SK-N-SH treated with all-trans-retinoic acid at 6 μM for 48 hours (cell line): Measurements from ENCODE around the gene DDAH1.

Experiments used
- ATAC-seq: fragments of 200-7000 bp; cut with Tn5 transposase; 3 replicates; pipeline ENCODE4 v1.9.1; 2020; ENCODE audit warnings: mild to moderate bottlenecking, moderate library complexity
- ARNTL ChIP-seq: fragments of 450-650 bp; formaldehyde crosslinking; IDR thresholded peaks from 2 replicates; pipeline ENCODE4 v1.5.0; 2020; ENCODE audit warnings: low read depth, mild to moderate bottlenecking, moderate library complexity, borderline replicate concordance
- CSDC2 ChIP-seq: fragments of 250-450 bp; sonication (Bioruptor Pico); IDR thresholded peaks from 2 replicates; pipeline ENCODE4 v1.5.0; 2020; ENCODE audit warnings: mild to moderate bottlenecking, moderate library complexity
- ESRRG ChIP-seq: fragments of 250-450 bp; sonication (Bioruptor Pico); IDR thresholded peaks from 2 replicates; pipeline ENCODE4 v1.6.1; 2021; ENCODE audit warnings: mild to moderate bottlenecking
- GLIS3 ChIP-seq: fragments of 250-450 bp; sonication (Bioruptor Pico); IDR thresholded peaks from 2 replicates; pipeline ENCODE4 v1.5.0; 2020; ENCODE audit warnings: mild to moderate bottlenecking, moderate library complexity
- ISL1 ChIP-seq: fragments of 250-450 bp; sonication (Bioruptor Pico); IDR thresholded peaks from 2 replicates; pipeline ENCODE4 v2.1.2; 2022; ENCODE audit warnings: mild to moderate bottlenecking, moderate library complexity
- OSR1 ChIP-seq: fragments of 250-450 bp; sonication (Bioruptor Pico); IDR thresholded peaks from 2 replicates; pipeline ENCODE4 v1.8.0; 2022; ENCODE audit warnings: moderate library complexity, mild to moderate bottlenecking, inconsistent platforms
- PPARA ChIP-seq: fragments of 250-450 bp; sonication (Bioruptor Pico); IDR thresholded peaks from 2 replicates; pipeline ENCODE4 v1.5.0; 2020; ENCODE audit warnings: mild to moderate bottlenecking, borderline replicate concordance
- RARB ChIP-seq: fragments of 250-450 bp; sonication (Bioruptor Pico); IDR thresholded peaks from 2 replicates; pipeline ENCODE4 v1.8.0; 2021; ENCODE audit warnings: mild to moderate bottlenecking, moderate library complexity
- SNAI2 ChIP-seq: fragments of 250-450 bp; sonication (Bioruptor Pico); IDR thresholded peaks from 2 replicates; pipeline ENCODE4 v1.5.0; 2020; ENCODE audit warnings: mild to moderate bottlenecking, moderate library complexity
- TCF4 ChIP-seq: fragments of 250-450 bp; sonication (Bioruptor Pico); IDR thresholded peaks from 2 replicates; pipeline ENCODE4 v1.8.0; 2021; ENCODE audit warnings: mild to moderate bottlenecking, moderate library complexity, borderline replicate concordance
- TOX ChIP-seq: fragments of 250-450 bp; sonication (Bioruptor Pico); IDR thresholded peaks from 2 replicates; pipeline ENCODE4 v1.8.0; 2021; ENCODE audit warnings: mild to moderate bottlenecking, moderate library complexity, borderline replicate concordance
- ZC3H10 ChIP-seq: fragments of 250-450 bp; sonication (Bioruptor Pico); IDR thresholded peaks from 2 replicates; pipeline ENCODE4 v1.5.1; 2021; ENCODE audit warnings: mild to moderate bottlenecking, moderate library complexity
- ZFP30 ChIP-seq: fragments of 450-650 bp; formaldehyde crosslinking; IDR thresholded peaks from 2 replicates; pipeline ENCODE4 v1.5.0; 2022; ENCODE audit warnings: mild to moderate bottlenecking, moderate library complexity
- ZNF565 ChIP-seq: fragments of 450-650 bp; formaldehyde crosslinking; conservative IDR thresholded peaks from 2 replicates; pipeline ENCODE4 v1.5.0; 2020; ENCODE audit warnings: low read depth, mild to moderate bottlenecking, moderate library complexity
- ZNF70 ChIP-seq: fragments of 450-650 bp; formaldehyde crosslinking; IDR thresholded peaks from 2 replicates; pipeline ENCODE4 v1.5.0; 2020; ENCODE audit warnings: mild to moderate bottlenecking, moderate library complexity
- ZNF8 ChIP-seq: fragments of 450-650 bp; formaldehyde crosslinking; IDR thresholded peaks from 2 replicates; pipeline ENCODE4 v1.5.0; 2020; ENCODE audit warnings: mild to moderate bottlenecking, moderate library complexity
- TF ChIP-seq, protein P1 (sequence below): fragments of 250-450 bp; sonication (Bioruptor Pico); IDR thresholded peaks from 2 replicates; pipeline ENCODE4 v1.8.0; 2020; ENCODE audit warnings: mild to moderate bottlenecking, moderate library complexity, borderline replicate concordance
- TF ChIP-seq, protein P2 (sequence below): fragments of 250-450 bp; sonication (Bioruptor Pico); IDR thresholded peaks from 2 replicates; pipeline ENCODE4 v1.5.0; 2020; ENCODE audit warnings: mild to moderate bottlenecking, moderate library complexity
- TF ChIP-seq, protein P3 (sequence below): fragments of 250-450 bp; sonication (Bioruptor Pico); IDR thresholded peaks from 2 replicates; pipeline ENCODE4 v1.8.0; 2021; ENCODE audit warnings: low read depth, mild to moderate bottlenecking, moderate library complexity, borderline replicate concordance
- TF ChIP-seq, protein P4 (sequence below): fragments of 250-450 bp; sonication (Bioruptor Pico); IDR thresholded peaks from 2 replicates; pipeline ENCODE4 v1.5.1; 2021; ENCODE audit warnings: mild to moderate bottlenecking, moderate library complexity

Gene DDAH1

DNA sequence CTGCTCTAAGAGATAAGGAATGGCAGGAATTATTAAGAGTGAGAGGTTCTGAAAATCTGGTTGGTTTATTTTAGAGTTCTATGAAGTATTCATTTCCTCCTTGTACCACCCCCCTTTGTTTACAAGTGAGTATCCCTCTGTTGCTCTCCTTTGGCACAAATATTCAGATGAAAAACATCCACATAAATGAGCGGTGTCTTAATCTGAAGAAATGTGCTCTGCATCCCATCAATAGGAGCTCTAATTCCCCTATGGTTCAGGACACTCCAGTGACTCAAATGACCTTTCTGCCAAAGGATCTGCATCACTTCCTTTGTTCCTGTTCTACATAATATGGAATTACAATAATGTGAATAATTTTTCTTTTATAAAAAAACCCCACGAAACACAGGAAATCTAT is 16.6 kb downstream of the DDAH1 start:
- no peak for TF ChIP-seq ARNTL (CRISPR knock-in tag)
- ATAC-seq = peak; percentile 64

DNA sequence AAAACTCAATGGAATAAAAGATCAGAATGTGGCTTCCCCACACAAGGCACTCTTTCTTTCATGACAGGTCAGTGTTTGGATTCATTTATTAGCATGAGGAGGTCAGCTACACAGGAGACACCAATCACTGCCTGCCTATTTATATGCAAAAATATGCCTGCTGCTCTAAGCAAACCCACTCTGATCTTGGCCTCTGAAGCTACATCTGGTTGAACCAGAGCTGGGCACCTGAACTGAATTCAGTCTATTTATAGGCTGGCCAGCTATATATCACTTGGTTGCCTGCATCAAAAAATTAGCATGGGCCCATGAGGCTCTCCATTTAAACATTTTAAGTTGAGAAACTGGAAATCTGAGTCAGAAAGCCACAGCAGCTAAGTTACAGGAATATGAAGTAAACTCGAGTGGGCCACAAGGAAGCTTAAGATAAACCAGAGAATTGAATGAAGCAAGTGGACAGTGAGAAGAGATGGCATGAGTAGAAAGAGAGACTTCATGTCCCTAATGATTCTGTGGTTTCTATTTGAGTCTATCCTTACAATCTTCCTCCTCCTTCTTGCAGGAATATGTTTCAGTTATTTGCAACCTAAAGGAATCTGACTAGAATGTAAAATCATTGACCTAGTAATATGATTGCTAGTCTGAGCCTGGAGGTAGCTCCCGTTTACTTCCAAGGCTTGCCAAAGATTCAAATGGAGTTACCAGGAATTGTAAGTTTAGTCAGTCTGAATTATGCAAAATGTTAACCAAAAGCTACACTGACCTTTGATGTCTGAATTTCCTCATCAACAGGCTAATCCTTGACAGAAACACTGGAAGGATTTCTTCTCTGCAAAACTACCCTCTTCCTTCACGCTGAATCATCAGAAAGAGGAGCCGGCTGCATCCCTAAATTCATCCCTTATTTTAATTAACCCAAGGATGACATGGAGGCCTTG is 17.7 kb downstream of the DDAH1 start:
- TF ChIP-seq ZC3H10 (CRISPR knock-in tag) (no peak), TCF4 (CRISPR knock-in tag) (no peak), ARNTL (CRISPR knock-in tag) (no peak), ZNF70 (no peak), PPARA (CRISPR knock-in tag) (no peak), ZFP30 (CRISPR knock-in tag) (no peak), GLIS3 (CRISPR knock-in tag) (no peak), OSR1 (CRISPR knock-in tag) (no peak), CSDC2 (CRISPR knock-in tag) (no peak), SNAI2 (CRISPR knock-in tag) (no peak), ISL1 (CRISPR knock-in tag) (no peak), TOX (CRISPR knock-in tag) (no peak), ZNF8 (CRISPR knock-in tag) (no peak), ESRRG (CRISPR knock-in tag) (no peak), RARB (no peak)
- TF ChIP-seq, protein P1, sequence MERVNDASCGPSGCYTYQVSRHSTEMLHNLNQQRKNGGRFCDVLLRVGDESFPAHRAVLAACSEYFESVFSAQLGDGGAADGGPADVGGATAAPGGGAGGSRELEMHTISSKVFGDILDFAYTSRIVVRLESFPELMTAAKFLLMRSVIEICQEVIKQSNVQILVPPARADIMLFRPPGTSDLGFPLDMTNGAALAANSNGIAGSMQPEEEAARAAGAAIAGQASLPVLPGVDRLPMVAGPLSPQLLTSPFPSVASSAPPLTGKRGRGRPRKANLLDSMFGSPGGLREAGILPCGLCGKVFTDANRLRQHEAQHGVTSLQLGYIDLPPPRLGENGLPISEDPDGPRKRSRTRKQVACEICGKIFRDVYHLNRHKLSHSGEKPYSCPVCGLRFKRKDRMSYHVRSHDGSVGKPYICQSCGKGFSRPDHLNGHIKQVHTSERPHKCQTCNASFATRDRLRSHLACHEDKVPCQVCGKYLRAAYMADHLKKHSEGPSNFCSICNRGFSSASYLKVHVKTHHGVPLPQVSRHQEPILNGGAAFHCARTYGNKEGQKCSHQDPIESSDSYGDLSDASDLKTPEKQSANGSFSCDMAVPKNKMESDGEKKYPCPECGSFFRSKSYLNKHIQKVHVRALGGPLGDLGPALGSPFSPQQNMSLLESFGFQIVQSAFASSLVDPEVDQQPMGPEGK (CRISPR knock-in tag) = no peak
- TF ChIP-seq, protein P2, sequence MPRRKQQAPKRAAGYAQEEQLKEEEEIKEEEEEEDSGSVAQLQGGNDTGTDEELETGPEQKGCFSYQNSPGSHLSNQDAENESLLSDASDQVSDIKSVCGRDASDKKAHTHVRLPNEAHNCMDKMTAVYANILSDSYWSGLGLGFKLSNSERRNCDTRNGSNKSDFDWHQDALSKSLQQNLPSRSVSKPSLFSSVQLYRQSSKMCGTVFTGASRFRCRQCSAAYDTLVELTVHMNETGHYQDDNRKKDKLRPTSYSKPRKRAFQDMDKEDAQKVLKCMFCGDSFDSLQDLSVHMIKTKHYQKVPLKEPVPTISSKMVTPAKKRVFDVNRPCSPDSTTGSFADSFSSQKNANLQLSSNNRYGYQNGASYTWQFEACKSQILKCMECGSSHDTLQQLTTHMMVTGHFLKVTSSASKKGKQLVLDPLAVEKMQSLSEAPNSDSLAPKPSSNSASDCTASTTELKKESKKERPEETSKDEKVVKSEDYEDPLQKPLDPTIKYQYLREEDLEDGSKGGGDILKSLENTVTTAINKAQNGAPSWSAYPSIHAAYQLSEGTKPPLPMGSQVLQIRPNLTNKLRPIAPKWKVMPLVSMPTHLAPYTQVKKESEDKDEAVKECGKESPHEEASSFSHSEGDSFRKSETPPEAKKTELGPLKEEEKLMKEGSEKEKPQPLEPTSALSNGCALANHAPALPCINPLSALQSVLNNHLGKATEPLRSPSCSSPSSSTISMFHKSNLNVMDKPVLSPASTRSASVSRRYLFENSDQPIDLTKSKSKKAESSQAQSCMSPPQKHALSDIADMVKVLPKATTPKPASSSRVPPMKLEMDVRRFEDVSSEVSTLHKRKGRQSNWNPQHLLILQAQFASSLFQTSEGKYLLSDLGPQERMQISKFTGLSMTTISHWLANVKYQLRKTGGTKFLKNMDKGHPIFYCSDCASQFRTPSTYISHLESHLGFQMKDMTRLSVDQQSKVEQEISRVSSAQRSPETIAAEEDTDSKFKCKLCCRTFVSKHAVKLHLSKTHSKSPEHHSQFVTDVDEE (CRISPR knock-in tag) = no peak
- TF ChIP-seq, protein P3, sequence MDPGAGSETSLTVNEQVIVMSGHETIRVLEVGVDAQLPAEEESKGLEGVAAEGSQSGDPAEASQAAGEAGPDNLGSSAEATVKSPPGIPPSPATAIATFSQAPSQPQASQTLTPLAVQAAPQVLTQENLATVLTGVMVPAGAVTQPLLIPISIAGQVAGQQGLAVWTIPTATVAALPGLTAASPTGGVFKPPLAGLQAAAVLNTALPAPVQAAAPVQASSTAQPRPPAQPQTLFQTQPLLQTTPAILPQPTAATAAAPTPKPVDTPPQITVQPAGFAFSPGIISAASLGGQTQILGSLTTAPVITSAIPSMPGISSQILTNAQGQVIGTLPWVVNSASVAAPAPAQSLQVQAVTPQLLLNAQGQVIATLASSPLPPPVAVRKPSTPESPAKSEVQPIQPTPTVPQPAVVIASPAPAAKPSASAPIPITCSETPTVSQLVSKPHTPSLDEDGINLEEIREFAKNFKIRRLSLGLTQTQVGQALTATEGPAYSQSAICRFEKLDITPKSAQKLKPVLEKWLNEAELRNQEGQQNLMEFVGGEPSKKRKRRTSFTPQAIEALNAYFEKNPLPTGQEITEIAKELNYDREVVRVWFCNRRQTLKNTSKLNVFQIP (CRISPR knock-in tag) = no peak
- TF ChIP-seq, protein P4, sequence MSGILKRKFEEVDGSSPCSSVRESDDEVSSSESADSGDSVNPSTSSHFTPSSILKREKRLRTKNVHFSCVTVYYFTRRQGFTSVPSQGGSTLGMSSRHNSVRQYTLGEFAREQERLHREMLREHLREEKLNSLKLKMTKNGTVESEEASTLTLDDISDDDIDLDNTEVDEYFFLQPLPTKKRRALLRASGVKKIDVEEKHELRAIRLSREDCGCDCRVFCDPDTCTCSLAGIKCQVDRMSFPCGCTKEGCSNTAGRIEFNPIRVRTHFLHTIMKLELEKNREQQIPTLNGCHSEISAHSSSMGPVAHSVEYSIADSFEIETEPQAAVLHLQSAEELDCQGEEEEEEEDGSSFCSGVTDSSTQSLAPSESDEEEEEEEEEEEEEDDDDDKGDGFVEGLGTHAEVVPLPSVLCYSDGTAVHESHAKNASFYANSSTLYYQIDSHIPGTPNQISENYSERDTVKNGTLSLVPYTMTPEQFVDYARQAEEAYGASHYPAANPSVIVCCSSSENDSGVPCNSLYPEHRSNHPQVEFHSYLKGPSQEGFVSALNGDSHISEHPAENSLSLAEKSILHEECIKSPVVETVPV = no peak
- peak; percentile 15 for ATAC-seq

DNA sequence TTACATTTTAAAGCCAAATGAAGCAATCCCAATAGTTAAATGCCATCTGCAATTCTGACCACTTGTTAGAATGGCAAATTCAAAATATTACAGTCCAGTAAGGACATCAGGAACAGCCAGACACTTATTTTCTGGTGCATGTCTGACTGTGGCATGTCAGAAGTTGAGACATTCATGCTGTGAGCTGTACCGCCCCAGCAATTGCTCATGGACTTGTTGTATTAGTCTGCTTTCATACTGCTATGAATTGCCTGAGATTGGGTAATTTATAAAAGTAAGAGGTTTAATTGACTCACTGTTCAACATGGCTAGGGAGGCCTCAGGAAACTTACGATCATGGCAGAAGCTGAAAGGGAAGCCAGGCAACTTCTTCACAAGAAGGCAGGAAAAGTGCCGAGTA is 19.1 kb downstream of the DDAH1 start:
- ATAC-seq = no peak
- TF ChIP-seq, protein P4 = no peak
- no peak for TF ChIP-seq GLIS3 (CRISPR knock-in tag)
- TF ChIP-seq, protein P2 (CRISPR knock-in tag) = no peak
- TF ChIP-seq ZNF70 = no peak
- TF ChIP-seq ARNTL (CRISPR knock-in tag) = no peak
- no peak for TF ChIP-seq ZNF565 (CRISPR knock-in tag)
